Left renal pelvis (tissue), 4 donors: ENCODE results near the gene NADSYN1. TPM values are rescaled to one million over a fixed set of nuclear protein-coding genes. Genes with fewer than 3 reads are reported as not detected.
A peak's percentile ranks its signal among the peaks of the same experiment; 100 is the strongest.
"Not testable (repeated sequence)": the region's sequence is repeated elsewhere in the genome, so short reads cannot be mapped to it uniquely, and the experiment has no call there.

Source experiments
- DNase-seq, 4 donors: peaks; one replicate each; pipeline ENCODE4 v3.0.0-alpha.2; 2013; ENCODE audit warnings: low read depth in 4 of 4, low spot score in 3 of 4
- polyA plus RNA-seq, 4 donors: library from polyadenylated mRNA; unstranded; fragments of 120-200 nt; gene quantifications; one replicate each; pipeline ENCODE4 v1.2.1, GENCODE V29; 2013; ENCODE audit not compliant: insufficient read length in 4 of 4

Gene NADSYN1
- 10 to 100 TPM; 27.3 to 63.3 (median 37.5) TPM for polyA plus RNA-seq

- DNase-seq = peak; percentile 87 to 90 (median 90)
Observed at GRCh38 chr11:71453037-71453917, at the start of gene NADSYN1. TSS of gene NADSYN1 (plus strand) at chr11:71453203. CDS start at chr11:71453297, 94 bp downstream.

GRCh38 chr11:71404209-71404608, 48.8 kb upstream of the NADSYN1 start:
- DNase-seq = no peak

GRCh38 chr11:71406681-71407080, 46.3 kb upstream of the NADSYN1 start:
- no peak for DNase-seq

- DNase-seq = no peak
Observed at GRCh38 chr11:71407356-71407755, 45.6 kb upstream of the NADSYN1 start.

- no peak for DNase-seq
Observed at GRCh38 chr11:71408826-71409225, 44.2 kb upstream of the NADSYN1 start.

GRCh38 chr11:71410363-71410966, 42.5 kb upstream of the NADSYN1 start:
- DNase-seq = no peak

- DNase-seq = no peak
Observed at GRCh38 chr11:71414645-71415044, 38.4 kb upstream of the NADSYN1 start.

- no peak for DNase-seq
Observed at GRCh38 chr11:71418643-71419042, 34.4 kb upstream of the NADSYN1 start.

- peak in 1 of 4 donors; percentile 12 for DNase-seq
Observed at GRCh38 chr11:71420455-71421241, 32.4 kb upstream of the NADSYN1 start.

- DNase-seq = no peak
Observed at GRCh38 chr11:71421392-71421950, 31.5 kb upstream of the NADSYN1 start.

- DNase-seq = not testable (repeated sequence)
Observed at GRCh38 chr11:71422318-71422717, 30.7 kb upstream of the NADSYN1 start.

GRCh38 chr11:71423181-71423790, 29.7 kb upstream of the NADSYN1 start:
- DNase-seq = no peak

- DNase-seq = no peak
Observed at GRCh38 chr11:71425409-71425808, 27.6 kb upstream of the NADSYN1 start.

- no peak for DNase-seq
Observed at GRCh38 chr11:71425860-71426259, 27.1 kb upstream of the NADSYN1 start.

GRCh38 chr11:71426413-71426812, 26.6 kb upstream of the NADSYN1 start:
- no peak for DNase-seq

GRCh38 chr11:71428861-71429435, 24.1 kb upstream of the NADSYN1 start:
- DNase-seq = no peak

GRCh38 chr11:71429701-71430100, 23.3 kb upstream of the NADSYN1 start:
- no peak for DNase-seq

- DNase-seq = no peak
Observed at GRCh38 chr11:71430166-71430565, 22.8 kb upstream of the NADSYN1 start.

- no peak for DNase-seq
Observed at GRCh38 chr11:71431271-71431670, 21.7 kb upstream of the NADSYN1 start.
